Motor neuron (in vitro differentiated cells): Measurements from ENCODE around the gene RCOR3. TPM values are rescaled to one million over a fixed set of nuclear protein-coding genes. Genes with fewer than 3 reads are reported as not detected.
"Not testable (repeated sequence)": the region's sequence is repeated elsewhere in the genome, so short reads cannot be mapped to it uniquely, and the experiment has no call there.

ENCODE experiments used
- ATAC-seq, 8 experiments: fragments of 200-7000 bp; cut with Tn5 transposase; replicated peaks in 6 of 8; 2 replicates each; pipeline ENCODE4 v1.8.0; 2021; ENCODE audit warnings: mild to moderate bottlenecking in 8 of 8, moderate library complexity in 8 of 8
- H3K27ac ChIP-seq, 2 donors: fragments of 250-450 bp; sonication (Bioruptor Pico); 2 replicates each; pipeline ENCODE4 v1.9.0; 2021; ENCODE audit warnings: antibody characterized with exemption in 2 of 2, mild to moderate bottlenecking in 2 of 2, moderate library complexity in 1 of 2
- H3K4me1 ChIP-seq, 2 donors: fragments of 250-450 bp; sonication (Bioruptor Pico); replicated peaks in 1 of 2; 2 replicates each; pipeline ENCODE4 v1.6.1; 2021; ENCODE audit warnings: antibody characterized with exemption in 2 of 2, mild to moderate bottlenecking in 2 of 2, moderate library complexity in 1 of 2
- H3K4me3 ChIP-seq, 5 donors: fragments of 250-450 bp; sonication (Bioruptor Pico); 2 replicates each; pipeline ENCODE4 v1.9.0; 2021; ENCODE audit warnings: antibody characterized with exemption in 5 of 5, mild to moderate bottlenecking in 5 of 5, moderate library complexity in 4 of 5
- WGBS, 10 experiments: fragments of 450-650 bp; shearing (Covaris generic); methylation state at CpG; one replicate each; pipeline ENCODE4 v1.0.0; 2022; 5-methylcytosine and 5-hydroxymethylcytosine counted together
- in situ Hi-C, 9 experiments: fragments of 400-800 bp; cut with MboI; loops; one replicate each; pipeline ENCODE4 v1.15.0; 2021; ENCODE audit warnings: low sequenced_read_pairs in 9 of 9, low pct_unique_long_range_greater_than_20kb in 2 of 9; ENCODE audit not compliant: unreplicated experiment in 9 of 9
- total RNA-seq, 8 experiments: library from RNA; unstranded; fragments of 300-600 nt; gene quantifications; 2 replicates each; pipeline versions ENCODE4 v1.2.3 to v1.2.4, GENCODE V29; 2022

RCOR3 gene
- total RNA-seq, 8 experiments from 2014 or later = 21.8 to 70.5 (median 48.8) TPM

DNA sequence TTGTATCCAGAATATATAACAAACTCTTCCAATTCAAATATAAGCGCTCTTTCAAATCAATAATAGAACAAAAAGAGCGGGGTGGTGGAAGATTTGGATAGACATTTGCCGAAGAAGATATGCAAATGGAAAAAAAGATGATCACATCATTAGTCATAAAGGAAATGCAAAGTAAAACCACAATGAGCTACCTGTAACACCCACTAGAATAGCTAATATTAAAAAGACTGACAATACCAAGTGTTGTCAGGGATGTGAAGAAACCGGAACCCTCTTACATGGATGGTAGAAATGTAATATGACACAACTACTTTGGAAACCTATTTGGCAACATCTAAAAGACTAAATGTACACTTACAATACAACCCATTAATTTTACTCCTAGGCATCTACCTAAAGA is 61.8 kb downstream of the RCOR3 start:
- peak in 1 of 8 experiments; percentile 18 for ATAC-seq
- Histone ChIP-seq H3K27ac (no peak overlapping the region), H3K4me3 (no peak overlapping the region), H3K4me1 (no peaks in the 10 kb centered on the region)
- in situ Hi-C loops = loop anchor here in 1 of 9 experiments (25.0 kb wide), 1 partner anchor 166 kb away; the partner anchor contains the start of gene RD3
- 36 to 93% (median 84%) methylated on average over 1 to 4 of the region's 4 CpGs for WGBS, 10 experiments

DNA sequence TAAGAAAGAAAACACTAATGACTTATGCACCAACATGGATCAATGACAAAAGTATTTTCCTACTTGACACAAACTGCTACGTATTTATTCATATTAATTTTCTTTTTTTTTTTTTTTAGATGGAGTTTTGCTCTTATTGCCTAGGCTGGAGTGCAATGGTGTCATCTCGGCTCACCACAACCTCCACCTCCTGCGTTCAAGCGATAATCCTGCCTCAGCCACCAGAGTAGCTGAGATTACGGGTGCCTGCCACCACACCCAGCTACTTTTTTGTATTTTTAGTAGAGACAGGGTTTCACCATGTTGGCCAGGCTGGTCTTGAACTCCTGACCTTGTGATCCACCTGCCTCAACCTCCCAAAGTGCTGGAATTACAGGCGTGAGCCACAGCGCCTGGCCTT is 62.5 kb downstream of the RCOR3 start:
- not testable (repeated sequence) for H3K4me3 ChIP-seq, ATAC-seq, H3K27ac ChIP-seq, H3K4me1 ChIP-seq
- WGBS, 10 experiments = 44 to 100% (median 84%) methylated on average over 1 to 7 of the region's 7 CpGs; no CpG with 5 or more reads in 1 of the 10 experiments
- in situ Hi-C loops = loop anchor here in 1 of 9 experiments (25.0 kb wide), 1 partner anchor 166 kb away; the partner anchor contains the start of gene RD3

DNA sequence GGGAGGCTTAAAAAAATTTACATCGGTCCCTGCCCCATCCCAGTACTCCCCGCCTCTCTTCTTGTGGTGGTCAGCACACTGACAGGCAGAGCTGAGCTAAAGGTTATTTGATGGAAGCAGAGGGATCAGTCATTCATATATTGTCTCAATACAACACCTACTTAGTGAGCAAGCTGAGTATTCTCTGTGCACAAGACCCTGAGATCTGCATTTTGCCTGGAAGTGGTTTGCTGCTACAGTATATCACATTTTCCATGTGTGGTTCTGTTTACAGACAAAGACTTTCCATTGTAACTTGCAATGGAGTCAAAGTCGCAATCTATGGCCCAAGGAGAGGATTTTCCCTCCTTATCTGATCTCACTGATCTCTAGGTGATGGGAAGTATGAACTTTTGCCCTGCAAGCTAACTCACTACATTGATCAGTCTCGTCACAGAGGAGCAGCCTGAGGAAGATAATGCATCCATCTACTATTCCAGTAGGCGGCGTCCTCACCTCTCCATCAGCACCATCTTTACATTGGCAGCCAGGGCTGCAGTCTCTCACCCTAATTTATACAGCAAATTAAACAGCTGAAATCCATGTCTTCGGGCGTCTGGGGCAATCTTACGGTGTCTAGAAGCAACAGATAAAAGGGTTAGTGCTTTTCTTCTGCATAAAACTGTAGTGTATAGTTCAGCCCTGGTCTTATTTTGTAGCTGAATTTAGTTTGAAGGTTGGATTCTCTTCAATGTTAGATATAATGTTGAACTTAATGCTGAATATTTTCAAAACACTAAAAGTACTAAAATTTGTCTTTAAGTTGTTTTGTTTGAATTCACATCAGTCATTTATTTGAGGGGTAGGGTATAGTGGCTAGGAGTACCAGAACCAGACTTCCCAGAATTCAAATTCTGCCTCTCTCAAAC is 64.2 kb downstream of the RCOR3 start:
- peak; percentile 46 to 73 (median 61) for ATAC-seq
- no peak overlapping the region for H3K4me3 ChIP-seq
- no peak overlapping the region for H3K27ac ChIP-seq
- in situ Hi-C loops = loop anchor here in 1 of 9 experiments (25.0 kb wide), 1 partner anchor 164 kb away; the partner anchor contains the start of gene RD3
- WGBS, 10 experiments = 14 to 92% (median 26%) methylated on average over 2 to 8 of the region's 9 CpGs; no CpG with 5 or more reads in 1 of the 10 experiments
- peaks cover 2 to 12% of the 10 kb centered on the region in 2 donors for H3K4me1 ChIP-seq

DNA sequence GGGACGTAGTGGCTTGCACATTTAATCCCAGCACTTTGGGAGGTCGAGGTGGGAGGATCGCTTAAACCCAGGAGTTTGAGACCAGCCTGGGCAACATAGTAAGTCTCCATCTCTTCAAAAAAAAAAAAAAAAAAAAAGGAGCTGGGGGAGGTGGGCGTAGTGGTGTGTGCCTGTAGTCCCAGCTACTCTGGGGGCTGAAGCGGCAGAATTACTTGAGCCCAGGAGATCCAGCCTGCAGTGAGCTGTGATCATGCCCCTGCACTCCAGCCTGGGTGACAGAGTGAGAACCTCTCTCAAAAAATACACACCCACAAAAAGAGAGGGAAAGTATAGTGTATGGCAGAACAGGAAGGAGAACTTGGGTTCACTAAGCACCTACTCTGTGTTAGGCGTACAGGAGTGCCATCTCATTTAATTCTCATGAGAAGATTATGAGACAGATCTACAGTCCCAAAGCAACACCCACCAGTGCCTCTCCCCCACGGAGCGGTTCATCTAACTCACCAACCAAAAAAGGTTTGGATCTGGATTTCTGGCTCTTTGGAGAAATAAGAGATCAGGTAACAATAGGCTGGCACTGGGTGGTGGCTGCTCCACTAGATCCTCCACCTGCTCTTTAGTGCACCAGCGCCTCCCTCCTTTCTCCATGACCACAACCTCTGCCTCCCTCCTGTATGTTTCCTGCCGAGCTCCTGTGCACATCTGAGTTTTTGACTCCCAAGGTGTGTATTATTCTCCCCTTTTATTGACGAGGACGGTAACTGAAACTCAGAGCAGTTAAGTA is 66.0 kb downstream of the RCOR3 start:
- H3K27ac ChIP-seq = no peak overlapping the region
- in situ Hi-C loops = loop anchor here in 4 of 9 experiments (25.0 kb wide), 3 partner anchors 162 to 337 kb away; partner anchors contain the start of gene RD3 (in 1 of the 4)
- no peak for ATAC-seq
- 88 to 100% (median 94%) methylated on average over 4 to 12 of the region's 12 CpGs; no CpG with 5 or more reads in 2 of the 10 experiments for WGBS, 10 experiments
- peaks cover 2 to 12% of the 10 kb centered on the region in 2 donors for H3K4me1 ChIP-seq
- H3K4me3 ChIP-seq = no peak overlapping the region

DNA sequence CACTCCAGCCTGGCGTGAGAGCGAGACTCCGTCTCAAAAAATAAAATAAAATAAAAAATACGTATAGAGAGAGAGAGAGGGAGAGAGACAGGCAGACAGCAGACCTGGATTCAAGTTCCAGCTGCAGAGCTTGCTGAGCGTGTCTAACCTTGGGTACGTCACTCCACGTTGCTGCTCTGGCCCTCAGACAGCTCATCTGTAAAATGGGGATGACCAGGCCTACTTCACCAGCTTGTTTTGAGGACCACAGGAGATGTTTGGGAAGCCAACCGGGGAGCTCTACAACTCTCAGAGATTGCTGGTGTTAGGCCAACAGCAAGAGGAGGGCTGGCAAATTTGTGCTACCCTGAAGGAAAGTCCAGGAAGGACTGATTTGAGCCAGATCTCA is 67.0 kb downstream of the RCOR3 start:
- peak overlapping the region; percentile 38 to 53 (median 52) for H3K4me3 ChIP-seq
- in situ Hi-C loops = loop anchor here in 4 of 9 experiments (25.0 kb wide), 2 partner anchors 186 to 336 kb away; no protein-coding TSS in a partner anchor
- 88 to 100% (median 98%) methylated on average over 1 to 8 of the region's 8 CpGs; no CpG with 5 or more reads in 2 of the 10 experiments for WGBS, 10 experiments
- H3K27ac ChIP-seq = no peak overlapping the region
- ATAC-seq = no peak
- peaks cover 2 to 12% of the 10 kb centered on the region in 2 donors for H3K4me1 ChIP-seq

DNA sequence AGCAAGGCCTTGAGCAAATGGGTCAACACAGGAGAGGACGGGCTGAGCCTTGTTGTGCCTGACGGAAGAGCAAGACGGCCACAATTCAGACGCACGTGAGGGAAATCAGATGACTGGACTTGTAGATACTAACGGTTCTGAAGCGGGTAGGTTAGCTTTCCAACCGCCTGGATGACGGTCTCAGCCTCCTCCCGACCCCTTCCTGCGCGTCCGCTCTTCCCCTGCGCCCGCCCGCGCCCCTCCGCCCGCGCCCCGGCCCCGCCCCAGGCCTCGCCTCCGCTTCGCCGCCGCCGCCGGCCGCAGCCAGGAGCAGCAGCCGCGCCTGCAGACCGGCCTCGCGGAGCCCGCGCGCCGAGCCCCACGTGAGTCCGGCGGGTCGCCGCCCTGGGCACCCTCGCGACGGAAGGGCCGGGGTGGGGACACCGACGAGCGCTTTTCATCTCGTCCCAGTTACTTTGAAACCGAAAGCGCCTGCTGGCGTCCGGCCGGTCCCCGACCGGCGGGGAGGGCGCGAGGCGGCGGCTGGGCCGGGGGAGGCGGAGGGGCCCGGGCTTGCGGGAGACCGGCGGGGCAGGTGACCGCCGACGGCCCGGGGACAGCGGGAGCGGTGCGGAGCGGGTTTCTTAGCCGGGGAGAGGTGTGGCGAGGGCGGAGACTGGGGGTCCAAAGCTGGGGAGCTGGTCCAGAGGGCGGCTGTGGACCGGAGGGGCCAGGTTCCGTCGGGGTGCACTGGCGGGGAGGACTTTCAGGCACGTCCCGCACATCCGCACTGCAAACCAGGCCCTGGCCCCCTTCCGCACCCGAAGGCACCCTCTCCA is 67.6 kb downstream of the RCOR3 start, which contains the start of gene TRAF5:
TSS of gene TRAF5 (plus strand) at position 306 of the 818 bp plus-strand sequence. CDS start 26,407 bp downstream, outside the sequence.
- 0 to 40% (median 20%) methylated on average over 1 to 20 of the region's 91 CpGs; no CpG with 5 or more reads in 4 of the 10 experiments for WGBS, 10 experiments
- H3K4me1 ChIP-seq = peaks cover 2 to 12% of the 10 kb centered on the region in 2 donors
- peak within 1 kb of the TSS; percentile 38 to 53 (median 52) for H3K4me3 ChIP-seq
- ATAC-seq = peak; percentile 42 to 91 (median 86)
- H3K27ac ChIP-seq = no peak within 1 kb of the TSS
- in situ Hi-C loops = loop anchor here in 4 of 9 experiments (25.0 kb wide), 2 partner anchors 186 to 336 kb away; no protein-coding TSS in a partner anchor

DNA sequence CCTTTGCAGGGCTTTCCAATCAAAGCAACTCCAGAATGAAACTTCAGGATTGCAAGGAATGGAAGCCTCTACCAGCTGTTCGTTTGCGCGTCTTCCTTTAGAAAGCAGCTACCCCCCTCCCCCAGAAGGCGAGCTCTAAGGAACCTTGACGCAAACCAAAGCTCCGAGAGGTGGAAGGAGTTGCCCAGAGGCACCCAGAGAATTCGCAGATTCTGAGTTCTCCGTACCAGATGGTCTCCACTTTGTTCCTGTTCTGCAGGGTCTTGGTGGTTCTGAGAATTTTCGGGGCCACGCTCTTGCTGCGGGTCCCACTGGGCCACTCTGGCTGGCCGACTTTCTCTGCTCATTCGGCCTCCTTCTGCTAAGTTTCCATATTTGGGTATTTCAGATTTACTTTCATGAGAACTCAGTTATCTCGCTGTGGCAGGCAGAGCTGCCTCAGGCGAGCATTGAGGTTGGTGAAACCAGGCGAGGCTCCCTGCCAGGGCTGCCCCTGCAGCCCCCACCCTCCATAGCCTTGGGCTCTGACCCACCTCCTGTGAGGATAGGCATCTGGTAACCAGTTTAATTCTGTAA is 68.3 kb downstream of the RCOR3 start:
- in situ Hi-C loops = loop anchor here in 4 of 9 experiments (25.0 kb wide), 2 partner anchors 185 to 335 kb away; no protein-coding TSS in a partner anchor

DNA sequence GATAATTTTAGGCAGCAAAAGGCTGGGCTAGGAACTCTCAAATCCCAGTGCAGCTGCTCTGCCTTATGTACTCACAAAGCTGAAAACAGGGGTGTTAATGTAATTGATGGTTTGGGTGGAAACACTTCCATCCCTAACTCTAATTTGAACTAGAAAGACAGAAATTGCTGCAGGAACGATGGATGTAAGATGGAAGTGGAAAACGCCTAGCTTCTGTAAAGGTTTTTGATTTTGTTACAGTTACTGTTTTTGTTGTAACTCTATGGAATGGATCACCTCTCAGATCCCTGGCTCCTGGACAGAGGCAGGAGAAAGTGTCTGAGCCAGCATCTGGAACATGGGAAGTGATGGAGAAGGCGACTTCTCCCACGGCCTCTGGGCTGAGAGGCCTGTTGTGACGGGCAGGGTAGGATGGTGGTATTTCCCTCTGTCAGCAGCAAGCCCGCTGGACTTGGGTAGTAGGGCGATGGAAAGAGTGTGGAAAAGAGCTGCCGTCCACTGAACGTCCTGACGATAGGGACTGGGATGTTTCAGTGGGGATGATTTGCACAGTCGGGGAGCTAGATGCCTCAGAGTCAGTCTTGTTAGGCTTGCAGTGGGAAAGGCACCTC is 69.0 kb downstream of the RCOR3 start:
- in situ Hi-C loops = loop anchor here in 4 of 9 experiments (25.0 kb wide), 2 partner anchors 184 to 334 kb away; no protein-coding TSS in a partner anchor
- H3K4me1 ChIP-seq = peaks cover 10 to 15% of the 10 kb centered on the region in 2 donors
- 69 to 100% (median 85%) methylated on average over 1 to 11 of the region's 11 CpGs for whole genome bisulfite sequencing, 10 experiments
- H3K4me3 ChIP-seq = no peak overlapping the region
- H3K27ac ChIP-seq = no peak overlapping the region
- ATAC-seq = no peak

More for the DNA sequence above, 68.3 kb downstream of the RCOR3 start:
- Histone ChIP-seq H3K27ac (no peak overlapping the region), H3K4me3 (peak overlapping the region; percentile 38 to 53 (median 52)), H3K4me1 (peaks cover 6 to 15% of the 10 kb centered on the region in 2 donors)
- 0 to 44% (median 17%) methylated on average over 7 to 16 of the region's 16 CpGs; no CpG with 5 or more reads in 2 of the 10 experiments for WGBS, 10 experiments
- ATAC-seq = peak in 3 of 8 experiments; percentile 31 to 53 (median 31)

DNA sequence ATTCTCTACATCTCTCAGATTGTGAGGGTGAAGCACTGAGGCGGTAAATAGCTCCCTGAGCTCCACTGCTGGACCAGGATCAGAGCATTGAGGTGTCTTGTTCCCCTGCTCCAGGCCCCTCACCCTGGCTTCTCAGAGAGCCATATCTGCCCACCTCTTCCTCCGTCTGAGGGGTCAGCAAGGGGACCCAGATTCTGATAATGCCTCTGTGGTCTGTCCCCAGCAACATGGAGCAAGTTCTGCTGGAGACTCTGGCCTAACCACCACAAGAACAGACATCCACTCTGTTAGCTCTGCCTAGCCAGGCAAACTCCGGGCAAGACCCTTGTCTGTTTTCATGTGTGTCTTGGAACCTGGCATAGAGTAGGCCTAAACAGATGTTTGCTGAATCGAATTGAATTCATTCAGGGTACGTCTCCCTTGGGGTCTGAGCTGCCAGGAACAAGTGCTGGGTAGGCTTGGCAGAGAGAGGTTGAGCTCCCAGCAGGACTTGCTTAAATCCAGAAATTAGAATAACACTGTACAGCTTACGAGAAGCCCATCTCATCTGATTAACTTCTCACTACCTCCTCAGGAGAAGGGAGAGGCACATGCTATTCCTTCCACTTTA is 69.8 kb downstream of the RCOR3 start:
- no peak overlapping the region for H3K27ac ChIP-seq
- in situ Hi-C loops = loop anchor here in 4 of 9 experiments (25.0 kb wide), 2 partner anchors 183 to 333 kb away; no protein-coding TSS in a partner anchor
- no peak for ATAC-seq
- H3K4me1 ChIP-seq = peaks cover 10 to 15% of the 10 kb centered on the region in 2 donors
- 67 to 100% (median 92%) methylated on average over 1 to 5 of the region's 6 CpGs; no CpG with 5 or more reads in 1 of the 10 experiments for WGBS, 10 experiments
- no peak overlapping the region for H3K4me3 ChIP-seq

DNA sequence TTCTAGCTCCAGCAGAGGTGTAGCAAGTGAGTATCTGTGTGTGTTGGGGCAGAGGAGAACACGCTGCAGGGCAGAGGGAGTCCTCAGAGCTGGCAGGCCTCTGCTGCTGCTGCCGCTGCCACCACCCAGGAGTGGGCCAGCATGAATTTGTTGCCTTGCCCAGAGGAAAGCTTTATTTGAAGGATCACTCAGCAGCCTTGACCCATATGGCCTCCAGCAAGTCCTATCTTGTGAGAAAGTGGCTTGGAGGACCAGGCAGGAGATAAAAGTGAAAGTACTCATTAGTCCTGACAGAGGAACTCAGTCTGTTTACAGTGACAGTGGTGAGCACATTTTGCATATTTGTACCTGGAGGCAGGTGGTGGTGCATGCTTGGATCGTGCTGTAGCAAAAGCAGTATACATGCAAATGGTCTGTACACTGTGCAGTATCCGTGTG is 70.6 kb downstream of the RCOR3 start:
- no peak overlapping the region for H3K27ac ChIP-seq
- 6 to 100% (median 76%) methylated on average over 1 to 3 of the region's 4 CpGs; no CpG with 5 or more reads in 2 of the 10 experiments for whole genome bisulfite sequencing, 10 experiments
- in situ Hi-C loops = loop anchor here in 4 of 9 experiments (25.0 kb wide), 2 partner anchors 183 to 333 kb away; no protein-coding TSS in a partner anchor

More for the DNA sequence above, 70.6 kb downstream of the RCOR3 start:
- ATAC-seq = peak in 1 of 8 experiments; percentile 2
- Histone ChIP-seq H3K4me3 (no peak overlapping the region), H3K4me1 (peaks cover 10 to 15% of the 10 kb centered on the region in 2 donors)
